ENCODE data around the gene CAPZB.

DNA sequence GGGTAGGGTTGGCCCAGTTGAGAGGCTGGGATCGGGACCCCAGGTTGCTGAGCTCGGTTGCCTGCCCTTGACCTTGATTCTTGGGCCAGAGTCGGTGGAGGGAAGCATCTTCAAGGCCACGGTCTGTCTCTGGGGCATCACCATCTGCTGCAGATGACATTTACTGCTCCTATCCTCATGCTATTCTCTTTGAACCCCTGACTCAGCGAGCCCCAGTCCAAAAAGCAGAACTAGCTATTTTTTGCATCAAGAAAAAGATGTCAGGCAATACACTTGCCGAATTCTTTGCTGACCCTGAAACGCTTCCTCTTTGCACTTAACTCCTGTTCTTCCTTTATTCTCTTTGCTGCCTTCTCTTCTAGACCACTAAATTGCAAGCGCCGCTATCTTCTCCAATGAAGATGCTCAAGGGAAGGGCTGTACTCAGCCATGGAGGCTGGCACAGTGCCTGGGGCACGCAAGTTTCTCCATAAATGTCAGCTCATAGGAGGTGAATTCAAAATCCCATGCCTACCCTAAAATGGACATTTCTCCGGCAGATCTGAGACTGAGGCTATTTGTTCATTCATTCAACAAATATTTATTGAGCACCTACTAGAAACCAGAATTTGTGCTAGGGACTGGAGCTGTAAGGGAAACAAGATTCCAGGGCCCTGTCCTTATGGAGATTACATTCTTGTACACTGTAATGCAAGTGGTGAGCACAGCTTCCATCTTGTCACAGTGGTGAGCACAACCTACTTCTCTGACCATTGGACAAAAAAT lies 20.5 kb upstream of the CAPZB start:
- no peak for TF ChIP-seq POLR2A (IDR thresholded peaks at IDR 0.05; ENCODE audit: low read depth, low read length)
- TF ChIP-seq, protein P1, sequence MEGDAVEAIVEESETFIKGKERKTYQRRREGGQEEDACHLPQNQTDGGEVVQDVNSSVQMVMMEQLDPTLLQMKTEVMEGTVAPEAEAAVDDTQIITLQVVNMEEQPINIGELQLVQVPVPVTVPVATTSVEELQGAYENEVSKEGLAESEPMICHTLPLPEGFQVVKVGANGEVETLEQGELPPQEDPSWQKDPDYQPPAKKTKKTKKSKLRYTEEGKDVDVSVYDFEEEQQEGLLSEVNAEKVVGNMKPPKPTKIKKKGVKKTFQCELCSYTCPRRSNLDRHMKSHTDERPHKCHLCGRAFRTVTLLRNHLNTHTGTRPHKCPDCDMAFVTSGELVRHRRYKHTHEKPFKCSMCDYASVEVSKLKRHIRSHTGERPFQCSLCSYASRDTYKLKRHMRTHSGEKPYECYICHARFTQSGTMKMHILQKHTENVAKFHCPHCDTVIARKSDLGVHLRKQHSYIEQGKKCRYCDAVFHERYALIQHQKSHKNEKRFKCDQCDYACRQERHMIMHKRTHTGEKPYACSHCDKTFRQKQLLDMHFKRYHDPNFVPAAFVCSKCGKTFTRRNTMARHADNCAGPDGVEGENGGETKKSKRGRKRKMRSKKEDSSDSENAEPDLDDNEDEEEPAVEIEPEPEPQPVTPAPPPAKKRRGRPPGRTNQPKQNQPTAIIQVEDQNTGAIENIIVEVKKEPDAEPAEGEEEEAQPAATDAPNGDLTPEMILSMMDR (conservative IDR thresholded peaks at IDR 0.05; ENCODE audit: low read depth, low read length), result no peak
- TF ChIP-seq RAD21 (IDR thresholded peaks at IDR 0.05; ENCODE audit: low read length), result no peak
- TF ChIP-seq FOS (IDR thresholded peaks at IDR 0.05; ENCODE audit: low read depth, low read length), result no peak
- no peak for TF ChIP-seq CEBPB (IDR thresholded peaks at IDR 0.05; ENCODE audit: low read depth, low read length)
- TF ChIP-seq, protein P2, sequence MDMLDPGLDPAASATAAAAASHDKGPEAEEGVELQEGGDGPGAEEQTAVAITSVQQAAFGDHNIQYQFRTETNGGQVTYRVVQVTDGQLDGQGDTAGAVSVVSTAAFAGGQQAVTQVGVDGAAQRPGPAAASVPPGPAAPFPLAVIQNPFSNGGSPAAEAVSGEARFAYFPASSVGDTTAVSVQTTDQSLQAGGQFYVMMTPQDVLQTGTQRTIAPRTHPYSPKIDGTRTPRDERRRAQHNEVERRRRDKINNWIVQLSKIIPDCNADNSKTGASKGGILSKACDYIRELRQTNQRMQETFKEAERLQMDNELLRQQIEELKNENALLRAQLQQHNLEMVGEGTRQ (IDR thresholded peaks at IDR 0.05; ENCODE audit: low read depth, low read length), result no peak
- no peak for TF ChIP-seq MXI1 (IDR thresholded peaks at IDR 0.05; ENCODE audit: borderline replicate concordance, low read depth, low read length)
- no peak for TF ChIP-seq NFE2L2 (IDR thresholded peaks at IDR 0.05; ENCODE audit: low read depth, low read length)
- TF ChIP-seq CHD1 (IDR thresholded peaks at IDR 0.05; ENCODE audit: low read depth, low read length), result no peak
- no peak for TF ChIP-seq MAZ (IDR thresholded peaks at IDR 0.05; ENCODE audit: borderline replicate concordance, low read depth, low read length)
- no peak for TF ChIP-seq SMC3 (IDR thresholded peaks at IDR 0.05; ENCODE audit: low read depth, low read length)
- TF ChIP-seq, protein P3, sequence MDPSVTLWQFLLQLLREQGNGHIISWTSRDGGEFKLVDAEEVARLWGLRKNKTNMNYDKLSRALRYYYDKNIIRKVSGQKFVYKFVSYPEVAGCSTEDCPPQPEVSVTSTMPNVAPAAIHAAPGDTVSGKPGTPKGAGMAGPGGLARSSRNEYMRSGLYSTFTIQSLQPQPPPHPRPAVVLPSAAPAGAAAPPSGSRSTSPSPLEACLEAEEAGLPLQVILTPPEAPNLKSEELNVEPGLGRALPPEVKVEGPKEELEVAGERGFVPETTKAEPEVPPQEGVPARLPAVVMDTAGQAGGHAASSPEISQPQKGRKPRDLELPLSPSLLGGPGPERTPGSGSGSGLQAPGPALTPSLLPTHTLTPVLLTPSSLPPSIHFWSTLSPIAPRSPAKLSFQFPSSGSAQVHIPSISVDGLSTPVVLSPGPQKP (IDR thresholded peaks at IDR 0.05; ENCODE audit: borderline replicate concordance, low read depth, low read length), result no peak
- no peak for TF ChIP-seq MAFK (IDR thresholded peaks at IDR 0.05; ENCODE audit: low read depth, low read length)
